Neuron (in vitro differentiated cells): Measurements from ENCODE around the gene RNF8.
"Not testable (repeated sequence)": the region's sequence is repeated elsewhere in the genome, so short reads cannot be mapped to it uniquely, and the experiment has no call there.

Experiments
- H2AFZ ChIP-seq: one replicate; pipeline ENCODE4 v1.6.1; 2013; ENCODE audit warnings: low read depth, mild to moderate bottlenecking, inconsistent platforms, low read length, moderate library complexity
- H3K27me3 ChIP-seq: one replicate; pipeline ENCODE4 v1.6.1; 2013; ENCODE audit warnings: low read length; ENCODE audit not compliant: insufficient read depth
- H3K36me3 ChIP-seq: one replicate; pipeline ENCODE4 v1.6.1; 2013; ENCODE audit warnings: low read length; ENCODE audit not compliant: insufficient read depth
- H3K4me1 ChIP-seq: one replicate; pipeline ENCODE4 v1.6.1; 2013; ENCODE audit warnings: low read length; ENCODE audit not compliant: insufficient read depth
- H3K4me3 ChIP-seq: 2 replicates; pipeline ENCODE4 v1.5.1; 2013; ENCODE audit warnings: mild to moderate bottlenecking, low read length, moderate library complexity
- H3K9me3 ChIP-seq: one replicate; pipeline ENCODE4 v1.6.1; 2013; ENCODE audit warnings: low read length

RNF8 gene

GRCh38 chr6:37314487-37315156 is 39.2 kb upstream of the RNF8 start:
- Histone ChIP-seq H2AFZ (no peak overlapping the region), H3K4me1 (peaks cover 4% of the 10 kb centered on the region), H3K27me3 (no peaks in the 10 kb centered on the region), H3K9me3 (no peaks in the 10 kb centered on the region), H3K36me3 (peaks cover 65% of the 10 kb centered on the region), H3K4me3 (no peak overlapping the region)

GRCh38 chr6:37315157-37315515 is 38.6 kb upstream of the RNF8 start:
- peaks cover 4% of the 10 kb centered on the region for H3K4me1 ChIP-seq
- H3K9me3 ChIP-seq, result no peaks in the 10 kb centered on the region
- no peak overlapping the region for H2AFZ ChIP-seq
- no peak overlapping the region for H3K4me3 ChIP-seq
- peaks cover 69% of the 10 kb centered on the region for H3K36me3 ChIP-seq
- no peaks in the 10 kb centered on the region for H3K27me3 ChIP-seq

- no peak overlapping the region for H2AFZ ChIP-seq
- no peaks in the 10 kb centered on the region for H3K27me3 ChIP-seq
- H3K4me1 ChIP-seq, result peaks cover 4% of the 10 kb centered on the region
- H3K4me3 ChIP-seq, result no peak overlapping the region
- no peaks in the 10 kb centered on the region for H3K9me3 ChIP-seq
- peaks cover 70% of the 10 kb centered on the region for H3K36me3 ChIP-seq
Measured at GRCh38 chr6:37316071-37316470, 37.7 kb upstream of the RNF8 start.

- peaks cover 69% of the 10 kb centered on the region for H3K36me3 ChIP-seq
Measured at GRCh38 chr6:37317312-37318038, 36.3 kb upstream of the RNF8 start.

GRCh38 chr6:37319156-37319555 is 34.6 kb upstream of the RNF8 start:
- Histone ChIP-seq H3K27me3 (no peaks in the 10 kb centered on the region), H3K4me3 (no peak overlapping the region), H2AFZ (no peak overlapping the region), H3K36me3 (peaks cover 53% of the 10 kb centered on the region), H3K9me3 (no peaks in the 10 kb centered on the region), H3K4me1 (no peaks in the 10 kb centered on the region)

More at GRCh38 chr6:37317312-37318038, 36.3 kb upstream of the RNF8 start:
- H3K27me3 ChIP-seq, result no peaks in the 10 kb centered on the region
- no peak overlapping the region for H3K4me3 ChIP-seq
- H3K9me3 ChIP-seq, result no peaks in the 10 kb centered on the region
- H3K4me1 ChIP-seq, result no peaks in the 10 kb centered on the region
- H2AFZ ChIP-seq, result no peak overlapping the region

- no peak overlapping the region for H2AFZ ChIP-seq
- no peaks in the 10 kb centered on the region for H3K9me3 ChIP-seq
- H3K36me3 ChIP-seq, result peaks cover 47% of the 10 kb centered on the region
- no peak overlapping the region for H3K4me3 ChIP-seq
- H3K27me3 ChIP-seq, result no peaks in the 10 kb centered on the region
- H3K4me1 ChIP-seq, result no peaks in the 10 kb centered on the region
Measured at GRCh38 chr6:37319856-37320480, 33.8 kb upstream of the RNF8 start.

- Histone ChIP-seq H3K4me3 (no peak overlapping the region), H3K36me3 (peaks cover 43% of the 10 kb centered on the region), H3K9me3 (no peaks in the 10 kb centered on the region), H2AFZ (no peak overlapping the region), H3K4me1 (no peaks in the 10 kb centered on the region), H3K27me3 (no peaks in the 10 kb centered on the region)
Measured at GRCh38 chr6:37320646-37321045, 33.1 kb upstream of the RNF8 start.

- Histone ChIP-seq H2AFZ (no peak overlapping the region), H3K4me1 (no peaks in the 10 kb centered on the region), H3K36me3 (peaks cover 38% of the 10 kb centered on the region), H3K27me3 (no peaks in the 10 kb centered on the region), H3K9me3 (no peaks in the 10 kb centered on the region), H3K4me3 (no peak overlapping the region)
Measured at GRCh38 chr6:37321101-37321500, 32.7 kb upstream of the RNF8 start.

- H3K36me3 ChIP-seq, result peaks cover 31% of the 10 kb centered on the region
- H2AFZ ChIP-seq, result no peak overlapping the region
- H3K4me1 ChIP-seq, result no peaks in the 10 kb centered on the region
- no peaks in the 10 kb centered on the region for H3K27me3 ChIP-seq
- no peaks in the 10 kb centered on the region for H3K9me3 ChIP-seq
- H3K4me3 ChIP-seq, result no peak overlapping the region
Measured at GRCh38 chr6:37321516-37322415, 32.0 kb upstream of the RNF8 start.

GRCh38 chr6:37323580-37323979 is 30.2 kb upstream of the RNF8 start:
- no peak overlapping the region for H3K4me3 ChIP-seq
- H3K4me1 ChIP-seq, result no peaks in the 10 kb centered on the region
- no peaks in the 10 kb centered on the region for H3K9me3 ChIP-seq
- no peaks in the 10 kb centered on the region for H3K27me3 ChIP-seq
- no peak overlapping the region for H2AFZ ChIP-seq
- peaks cover 15% of the 10 kb centered on the region for H3K36me3 ChIP-seq

- Histone ChIP-seq H3K9me3 (no peaks in the 10 kb centered on the region), H3K27me3 (no peaks in the 10 kb centered on the region), H3K36me3 (peaks cover 8% of the 10 kb centered on the region), H3K4me1 (no peaks in the 10 kb centered on the region), H2AFZ (no peak overlapping the region), H3K4me3 (no peak overlapping the region)
Measured at GRCh38 chr6:37324131-37325033, 29.4 kb upstream of the RNF8 start.

GRCh38 chr6:37330345-37330744 is 23.4 kb upstream of the RNF8 start:
- not testable (repeated sequence) for H3K9me3 ChIP-seq, H2AFZ ChIP-seq
- H3K36me3 ChIP-seq, result peaks cover 22% of the 10 kb centered on the region

More at GRCh38 chr6:37330345-37330744, 23.4 kb upstream of the RNF8 start:
- not testable (repeated sequence) for H3K4me1 ChIP-seq, H3K27me3 ChIP-seq, H3K4me3 ChIP-seq
